ENCODE data around the gene SRSF1.

DNA sequence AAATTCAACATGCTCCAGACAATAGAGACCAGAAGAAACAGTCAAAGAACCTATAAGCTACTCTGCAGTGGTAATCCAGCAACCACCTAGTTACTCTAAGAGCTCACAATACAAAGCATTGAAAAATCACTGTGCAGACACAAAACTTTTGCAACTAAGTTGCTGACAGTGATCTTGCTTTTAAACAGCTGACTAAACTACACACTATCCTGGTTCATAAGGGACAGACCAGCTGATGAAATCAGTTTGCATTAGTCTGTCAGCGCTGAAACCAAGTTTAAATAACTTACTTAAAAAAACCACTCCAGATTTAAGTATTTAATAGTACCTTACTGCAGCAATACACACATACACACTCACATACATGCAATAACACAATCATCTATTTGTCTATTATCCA is 23.6 kb downstream of the SRSF1 start:
- TF ChIP-seq FOXK2 (IDR thresholded peaks at IDR 0.05) (no peak), BHLHE40 (IDR thresholded peaks at IDR 0.05; ENCODE audit: borderline replicate concordance) (no peak), CTBP1 (IDR thresholded peaks at IDR 0.05; ENCODE audit: borderline replicate concordance) (no peak), TARDBP (IDR thresholded peaks at IDR 0.05) (no peak), FOXA1 (IDR thresholded peaks at IDR 0.05) (no peak), ELF4 (IDR thresholded peaks at IDR 0.05) (no peak), FOXM1 (IDR thresholded peaks at IDR 0.05; ENCODE audit: borderline replicate concordance) (no peak), SUZ12 (IDR thresholded peaks at IDR 0.05) (no peak), SP1 (IDR thresholded peaks at IDR 0.05) (no peak)

Data from HEK293T (cell line).